Mesenchymal stem cell (in vitro differentiated cells and primary cell): ENCODE results near the gene XAB2.
A peak's percentile ranks its signal among the peaks of the same experiment; 100 is the strongest.

Source experiments
- DNase-seq: peaks from one replicate; pipeline ENCODE4 v3.0.0-alpha.2; 2013
- H2AFZ ChIP-seq: one replicate; pipeline ENCODE4 v1.6.1; 2013; ENCODE audit warnings: low read depth, mild to moderate bottlenecking, control low read depth, inconsistent platforms, low read length, moderate library complexity
- H2AK5ac ChIP-seq: 2 replicates; pipeline ENCODE4 v1.6.1; 2013; ENCODE audit warnings: low read length, moderate library complexity, mild to moderate bottlenecking, inconsistent platforms; ENCODE audit not compliant: severe bottlenecking
- H2BK120ac ChIP-seq: one replicate; pipeline ENCODE4 v1.6.1; 2013; ENCODE audit warnings: low read depth, mild to moderate bottlenecking, inconsistent platforms, low read length, moderate library complexity
- H2BK12ac ChIP-seq, 2 experiments: one replicate each; pipeline ENCODE4 v1.6.1; 2013; ENCODE audit warnings: inconsistent platforms in 2 of 2, low read length in 2 of 2, mild to moderate bottlenecking in 2 of 2, moderate library complexity in 2 of 2, control low read depth in 1 of 2
- H2BK15ac ChIP-seq: one replicate; pipeline ENCODE4 v1.6.1; 2013; ENCODE audit warnings: mild to moderate bottlenecking, low read depth, inconsistent platforms; ENCODE audit not compliant: poor library complexity, severe bottlenecking
- H2BK5ac ChIP-seq: 2 replicates; pipeline ENCODE4 v1.6.1; 2013; ENCODE audit warnings: low read depth, mild to moderate bottlenecking, low read length, control low read depth, inconsistent platforms; ENCODE audit not compliant: poor library complexity, severe bottlenecking
- H3K14ac ChIP-seq, 2 experiments: one replicate each; pipeline ENCODE4 v1.6.1; 2013; ENCODE audit warnings: inconsistent platforms in 2 of 2, low read length in 2 of 2, control low read depth in 1 of 2, mild to moderate bottlenecking in 1 of 2, moderate library complexity in 1 of 2
- H3K18ac ChIP-seq, 2 experiments: one replicate each; pipeline ENCODE4 v1.6.1; 2013; ENCODE audit warnings: inconsistent platforms in 2 of 2, low read length in 2 of 2, control low read depth in 1 of 2, low read depth in 1 of 2, mild to moderate bottlenecking in 1 of 2
- H3K23ac ChIP-seq, 2 experiments: one replicate each; pipeline ENCODE4 v1.6.1; 2013; ENCODE audit warnings: inconsistent platforms in 2 of 2, low read length in 2 of 2, mild to moderate bottlenecking in 2 of 2, moderate library complexity in 2 of 2, control low read depth in 1 of 2
- H3K27ac ChIP-seq: 2 replicates; pipeline ENCODE4 v1.5.1; 2013; ENCODE audit warnings: mild to moderate bottlenecking, moderate library complexity, low read length, control low read depth, inconsistent platforms; ENCODE audit not compliant: poor library complexity, severe bottlenecking
- H3K27me3 ChIP-seq, 2 experiments: 2 replicates each; pipeline versions ENCODE4 v1.6.1 to v1.7.0; 2013; ENCODE audit warnings: low read length in 2 of 2, mild to moderate bottlenecking in 2 of 2, moderate library complexity in 2 of 2, control low read depth in 1 of 2, inconsistent platforms in 1 of 2; ENCODE audit not compliant: control insufficient read depth in 1 of 2, insufficient read depth in 1 of 2
- H3K36me3 ChIP-seq, 2 experiments: 2 replicates each; pipeline versions ENCODE4 v1.6.1 to v1.7.0; 2013; ENCODE audit warnings: low read length in 2 of 2, control low read depth in 1 of 2, inconsistent platforms in 1 of 2, low read depth in 1 of 2, mild to moderate bottlenecking in 1 of 2; ENCODE audit not compliant: insufficient read depth in 2 of 2, control insufficient read depth in 1 of 2
- H3K4ac ChIP-seq, 2 experiments: one replicate each; pipeline ENCODE4 v1.6.1; 2013; ENCODE audit warnings: inconsistent platforms in 2 of 2, low read length in 2 of 2, mild to moderate bottlenecking in 2 of 2, moderate library complexity in 2 of 2, control low read depth in 1 of 2, low read depth in 1 of 2
- H3K4me1 ChIP-seq: 2 replicates; pipeline ENCODE4 v1.6.1; 2013; ENCODE audit warnings: low read depth, low read length, control low read depth; ENCODE audit not compliant: control insufficient read depth, insufficient read depth
- H3K4me2 ChIP-seq: 2 replicates; pipeline ENCODE4 v1.6.1; 2013; ENCODE audit warnings: low read length, mild to moderate bottlenecking, inconsistent platforms; ENCODE audit not compliant: poor library complexity, severe bottlenecking
- H3K4me3 ChIP-seq, 2 experiments: 2 replicates each; pipeline versions ENCODE4 v1.5.1 to v1.7.0; 2013; ENCODE audit warnings: low read length in 2 of 2, mild to moderate bottlenecking in 2 of 2, control low read depth in 1 of 2, low read depth in 1 of 2; ENCODE audit not compliant: insufficient read depth in 1 of 2
- H3K79me1 ChIP-seq: replicated peaks from 2 replicates; pipeline ENCODE4 v1.6.1; 2013; ENCODE audit warnings: mild to moderate bottlenecking, control low read depth, low read length, inconsistent platforms; ENCODE audit not compliant: poor library complexity, severe bottlenecking
- H3K9ac ChIP-seq: 2 replicates; pipeline ENCODE4 v1.7.0; 2013; ENCODE audit warnings: mild to moderate bottlenecking, low read length, moderate library complexity
- H3K9me3 ChIP-seq: 2 replicates; pipeline ENCODE4 v1.7.0; 2013; ENCODE audit warnings: mild to moderate bottlenecking, low read length; ENCODE audit not compliant: control insufficient read depth
- H4K8ac ChIP-seq: one replicate; pipeline ENCODE4 v1.6.1; 2013; ENCODE audit warnings: inconsistent platforms, mild to moderate bottlenecking, low read length, moderate library complexity
- H4K91ac ChIP-seq: one replicate; pipeline ENCODE4 v1.6.1; 2013; ENCODE audit warnings: mild to moderate bottlenecking, low read length, inconsistent platforms
- WGBS: methylation state at CpG from one replicate; pipeline ENCODE4 v1.1.7; 2013; ENCODE audit warnings: mixed read lengths; 5-methylcytosine and 5-hydroxymethylcytosine counted together

The XAB2 gene

GRCh38 chr19:7598180-7598579, 31.2 kb downstream of the XAB2 start:
- H3K23ac ChIP-seq, result no peak overlapping the region

DNA sequence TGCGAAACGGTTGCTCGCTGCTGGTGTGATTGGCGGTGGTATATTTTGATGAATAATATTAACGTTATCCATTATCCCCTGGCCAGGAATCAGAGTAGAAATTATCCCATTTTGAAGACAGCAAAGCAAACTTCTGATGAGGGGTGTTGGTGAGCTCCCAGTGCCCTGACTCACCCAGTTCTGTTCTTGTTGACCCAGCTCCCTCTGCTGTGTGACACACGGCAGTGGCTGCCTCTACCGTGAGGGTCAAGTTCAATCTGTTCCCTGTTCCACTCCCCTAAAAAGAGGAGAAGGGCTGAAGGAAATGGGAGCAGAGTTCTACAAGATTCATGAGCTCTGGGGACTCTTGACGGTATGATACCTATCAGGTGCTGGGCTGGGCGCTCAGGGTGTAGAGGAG, 31.7 kb downstream of the XAB2 start:
- no peak overlapping the region for H2BK12ac ChIP-seq
- 82% methylated on average over 9 of the region's 9 CpGs for WGBS
- no peak overlapping the region for H3K4me3 ChIP-seq
- H3K4ac ChIP-seq, result no peak overlapping the region
- no peak overlapping the region for H2AFZ ChIP-seq
- no peak overlapping the region for H3K18ac ChIP-seq
- no peak overlapping the region for H2AK5ac ChIP-seq
- H3K4me2 ChIP-seq, result no peak overlapping the region
- no peak overlapping the region for H3K9ac ChIP-seq
- H3K23ac ChIP-seq, result no peak overlapping the region
- peaks cover 42 to 56% of the 10 kb centered on the region in 2 experiments for H3K27me3 ChIP-seq
- no peak for DNase-seq
- H2BK5ac ChIP-seq, result no peak overlapping the region
- peaks cover 11% of the 10 kb centered on the region for H3K4me1 ChIP-seq
- H3K79me1 ChIP-seq, result no peaks in the 10 kb centered on the region
- H4K91ac ChIP-seq, result no peak overlapping the region
- no peaks in the 10 kb centered on the region for H3K9me3 ChIP-seq
- no peak overlapping the region for H2BK15ac ChIP-seq
- no peaks in the 10 kb centered on the region for H3K36me3 ChIP-seq
- no peak overlapping the region for H2BK120ac ChIP-seq
- H3K27ac ChIP-seq, result no peak overlapping the region
- no peak overlapping the region for H3K14ac ChIP-seq
- H4K8ac ChIP-seq, result no peak overlapping the region

More at GRCh38 chr19:7598180-7598579, 31.2 kb downstream of the XAB2 start:
- no peak overlapping the region for H2AK5ac ChIP-seq
- no peak overlapping the region for H3K9ac ChIP-seq
- H3K4me1 ChIP-seq, result peaks cover 11% of the 10 kb centered on the region
- DNase-seq, result no peak
- no peak overlapping the region for H3K27ac ChIP-seq
- H3K14ac ChIP-seq, result no peak overlapping the region
- H3K36me3 ChIP-seq, result no peaks in the 10 kb centered on the region
- no peak overlapping the region for H3K4ac ChIP-seq
- no peak overlapping the region for H2BK5ac ChIP-seq
- no peak overlapping the region for H2BK12ac ChIP-seq
- no peak overlapping the region for H4K8ac ChIP-seq
- H3K4me3 ChIP-seq, result no peak overlapping the region
- H2BK15ac ChIP-seq, result no peak overlapping the region
- no peak overlapping the region for H2AFZ ChIP-seq
- no peak overlapping the region for H3K18ac ChIP-seq
- peaks cover 42 to 55% of the 10 kb centered on the region in 2 experiments for H3K27me3 ChIP-seq
- H3K79me1 ChIP-seq, result no peaks in the 10 kb centered on the region
- H3K4me2 ChIP-seq, result no peak overlapping the region
- 80% methylated on average over 6 of the region's 6 CpGs for WGBS
- H2BK120ac ChIP-seq, result no peak overlapping the region
- H3K9me3 ChIP-seq, result no peaks in the 10 kb centered on the region
- no peak overlapping the region for H4K91ac ChIP-seq

DNA sequence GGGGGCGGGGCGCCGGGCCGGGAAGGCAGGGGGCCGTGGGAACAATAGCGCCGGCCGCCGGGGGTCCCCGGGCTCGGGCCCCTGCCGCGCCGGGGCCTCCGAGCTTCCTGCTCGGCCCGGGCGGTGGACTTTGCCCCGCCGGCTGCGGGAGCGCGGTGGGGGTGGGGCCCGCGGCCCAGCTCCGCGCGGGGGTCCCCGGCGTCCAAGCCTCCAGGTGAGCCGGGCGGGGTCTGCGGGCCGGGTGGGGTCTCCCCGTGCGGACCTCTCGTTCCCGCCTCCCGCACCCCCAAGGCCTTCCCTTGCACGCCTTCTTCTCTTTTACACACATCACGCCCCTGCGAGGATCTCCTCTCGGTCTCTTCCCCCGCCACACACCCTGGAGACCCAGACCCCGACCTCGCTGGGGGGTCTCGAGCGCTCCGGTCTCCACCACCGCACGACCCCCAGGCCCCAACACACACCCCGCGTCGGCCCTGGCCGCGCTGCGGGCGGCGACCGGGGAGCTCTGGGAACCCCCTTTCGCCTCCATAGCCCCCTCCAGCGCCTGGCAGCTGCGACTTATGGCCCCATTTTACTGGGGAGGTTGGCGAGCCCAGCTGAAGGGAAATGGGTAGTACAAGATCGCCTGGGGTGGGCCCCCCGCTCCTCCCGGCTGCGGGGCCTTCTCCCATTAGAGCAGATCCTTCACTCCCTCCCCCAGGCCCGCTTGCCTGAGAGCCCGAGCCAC, 33.0 kb downstream of the XAB2 start:
- Histone ChIP-seq H3K27ac (no peak overlapping the region), H2BK12ac (no peak overlapping the region), H4K8ac (no peak overlapping the region), H3K23ac (peak overlapping the region in 1 of 2 experiments; percentile 29), H3K9me3 (no peaks in the 10 kb centered on the region), H3K14ac (no peak overlapping the region), H3K4me2 (peak overlapping the region; percentile 70), H3K79me1 (no peaks in the 10 kb centered on the region), H2BK120ac (no peak overlapping the region), H3K4me1 (peaks cover 11% of the 10 kb centered on the region), H3K4me3 (peak overlapping the region in 1 of 2 experiments; percentile 62), H2AFZ (no peak overlapping the region), H3K18ac (no peak overlapping the region), H2BK15ac (no peak overlapping the region), H3K27me3 (peaks cover 37 to 50% of the 10 kb centered on the region in 2 experiments), H2BK5ac (no peak overlapping the region), H3K4ac (no peak overlapping the region), H2AK5ac (no peak overlapping the region), H3K9ac (no peak overlapping the region), H4K91ac (no peak overlapping the region), H3K36me3 (no peaks in the 10 kb centered on the region)
- 10% methylated on average over 38 of the region's 70 CpGs for WGBS
- DNase-seq, result no peak

GRCh38 chr19:7595466-7596133, 33.7 kb downstream of the XAB2 start, which contains the start of gene CAMSAP3:
Gene CAMSAP3, plus strand, starts transcription at chr19:7595863. Its CDS starts 140 bp downstream, at chr19:7596003.
- Histone ChIP-seq H3K9me3 (no peaks in the 10 kb centered on the region), H3K79me1 (no peaks in the 10 kb centered on the region), H2AK5ac (no peak within 1 kb of the TSS), H3K18ac (no peak within 1 kb of the TSS), H2BK12ac (no peak within 1 kb of the TSS), H2BK120ac (no peak within 1 kb of the TSS), H3K4me1 (peaks cover 11% of the 10 kb centered on the region), H4K91ac (no peak within 1 kb of the TSS), H2AFZ (no peak within 1 kb of the TSS), H3K27me3 (peaks cover 37 to 55% of the 10 kb centered on the region in 2 experiments), H3K4ac (no peak within 1 kb of the TSS), H3K4me3 (peak within 1 kb of the TSS in 1 of 2 experiments; percentile 62), H3K36me3 (no peaks in the 10 kb centered on the region), H3K14ac (no peak within 1 kb of the TSS), H3K9ac (no peak within 1 kb of the TSS), H3K23ac (peak within 1 kb of the TSS in 1 of 2 experiments; percentile 29), H2BK15ac (no peak within 1 kb of the TSS), H2BK5ac (no peak within 1 kb of the TSS), H3K4me2 (peak within 1 kb of the TSS; percentile 92), H4K8ac (no peak within 1 kb of the TSS), H3K27ac (no peak within 1 kb of the TSS)
- WGBS, result 1% methylated on average over 35 of the region's 78 CpGs
- DNase-seq, result no peak
